ENCODE data around the gene DKK3.

The DKK3 gene

GRCh38 chr11:11946878-11947277, 61.5 kb downstream of the DKK3 start:
- no peak for ATAC-seq
- TF ChIP-seq CREB5 (CRISPR knock-in tag; IDR thresholded peaks at IDR 0.05; ENCODE audit: low read depth) (no peak), SNAI2 (CRISPR knock-in tag; IDR thresholded peaks at IDR 0.05) (no peak), ZFP30 (CRISPR knock-in tag; IDR thresholded peaks at IDR 0.05) (no peak), PATZ1 (CRISPR knock-in tag; IDR thresholded peaks at IDR 0.05; ENCODE audit: borderline replicate concordance) (no peak), CSRNP3 (CRISPR knock-in tag; IDR thresholded peaks at IDR 0.05) (no peak), ZNF8 (CRISPR knock-in tag; IDR thresholded peaks at IDR 0.05) (no peak), ZC3H10 (CRISPR knock-in tag; IDR thresholded peaks at IDR 0.05) (no peak), OSR1 (CRISPR knock-in tag; IDR thresholded peaks at IDR 0.05) (no peak), CSDC2 (CRISPR knock-in tag; IDR thresholded peaks at IDR 0.05) (no peak), RARB (CRISPR knock-in tag; IDR thresholded peaks at IDR 0.05) (no peak), ISL1 (CRISPR knock-in tag; IDR thresholded peaks at IDR 0.05) (no peak), ESRRG (CRISPR knock-in tag; IDR thresholded peaks at IDR 0.05) (no peak), TCF4 (CRISPR knock-in tag; IDR thresholded peaks at IDR 0.05; ENCODE audit: borderline replicate concordance) (no peak), TOX (CRISPR knock-in tag; IDR thresholded peaks at IDR 0.05; ENCODE audit: borderline replicate concordance) (no peak), BACH2 (CRISPR knock-in tag; IDR thresholded peaks at IDR 0.05; ENCODE audit: borderline replicate concordance) (no peak), ZNF565 (CRISPR knock-in tag; conservative IDR thresholded peaks at IDR 0.05; ENCODE audit: low read depth) (no peak), ZNF70 (CRISPR knock-in tag; IDR thresholded peaks at IDR 0.05) (no peak), GLIS3 (CRISPR knock-in tag; IDR thresholded peaks at IDR 0.05) (no peak)

- no peak for TF ChIP-seq TSHZ2 (CRISPR knock-in tag; IDR thresholded peaks at IDR 0.05)
- TF ChIP-seq ISL1 (CRISPR knock-in tag; IDR thresholded peaks at IDR 0.05) = peak; percentile 24; the same call in 1 of the 2 replicates
- no peak for TF ChIP-seq ARNTL (CRISPR knock-in tag; IDR thresholded peaks at IDR 0.05; ENCODE audit: borderline replicate concordance, low read depth)
- peak; percentile 78 for ATAC-seq
Measured at GRCh38 chr11:11946180-11946579, 62.2 kb downstream of the DKK3 start.

- TF ChIP-seq ZNF70 (CRISPR knock-in tag; IDR thresholded peaks at IDR 0.05) = no peak
- no peak for TF ChIP-seq SNAI2 (CRISPR knock-in tag; IDR thresholded peaks at IDR 0.05)
- no peak for TF ChIP-seq ISL1 (CRISPR knock-in tag; IDR thresholded peaks at IDR 0.05)
- no peak for TF ChIP-seq CSDC2 (CRISPR knock-in tag; IDR thresholded peaks at IDR 0.05)
- TF ChIP-seq TOX (CRISPR knock-in tag; IDR thresholded peaks at IDR 0.05; ENCODE audit: borderline replicate concordance) = no peak
- no peak for TF ChIP-seq ZNF8 (CRISPR knock-in tag; IDR thresholded peaks at IDR 0.05)
- TF ChIP-seq ZC3H10 (CRISPR knock-in tag; IDR thresholded peaks at IDR 0.05) = no peak
- no peak for TF ChIP-seq CSRNP3 (CRISPR knock-in tag; IDR thresholded peaks at IDR 0.05)
- no peak for TF ChIP-seq RARB (CRISPR knock-in tag; IDR thresholded peaks at IDR 0.05)
- TF ChIP-seq CREB5 (CRISPR knock-in tag; IDR thresholded peaks at IDR 0.05; ENCODE audit: low read depth) = no peak
- TF ChIP-seq TCF4 (CRISPR knock-in tag; IDR thresholded peaks at IDR 0.05; ENCODE audit: borderline replicate concordance) = no peak
- no peak for TF ChIP-seq ZFP30 (CRISPR knock-in tag; IDR thresholded peaks at IDR 0.05)
- no peak for TF ChIP-seq OSR1 (CRISPR knock-in tag; IDR thresholded peaks at IDR 0.05)
- TF ChIP-seq GLIS3 (CRISPR knock-in tag; IDR thresholded peaks at IDR 0.05) = no peak
- no peak for TF ChIP-seq PATZ1 (CRISPR knock-in tag; IDR thresholded peaks at IDR 0.05; ENCODE audit: borderline replicate concordance)
- TF ChIP-seq ZNF565 (CRISPR knock-in tag; conservative IDR thresholded peaks at IDR 0.05; ENCODE audit: low read depth) = no peak
- TF ChIP-seq BACH2 (CRISPR knock-in tag; IDR thresholded peaks at IDR 0.05; ENCODE audit: borderline replicate concordance) = no peak
- TF ChIP-seq ARNTL (CRISPR knock-in tag; IDR thresholded peaks at IDR 0.05; ENCODE audit: borderline replicate concordance, low read depth) = no peak
- no peak for TF ChIP-seq POU6F1 (CRISPR knock-in tag; IDR thresholded peaks at IDR 0.05; ENCODE audit: borderline replicate concordance, low read depth)
- no peak for TF ChIP-seq ZFP3 (CRISPR knock-in tag; IDR thresholded peaks at IDR 0.05)
- no peak for ATAC-seq
Measured at GRCh38 chr11:11944444-11944843, 64.0 kb downstream of the DKK3 start.

Measured in SK-N-SH treated with all-trans-retinoic acid at 6 μM for 48 hours (cell line).